GM03348 (cell line): ENCODE measurements around the gene MUL1.
"Not testable (repeated sequence)": the region's sequence is repeated elsewhere in the genome, so short reads cannot be mapped to it uniquely, and the experiment has no call there.

Source experiments
- DNase-seq: peaks from one replicate; pipeline ENCODE4 v3.0.0; 2012; ENCODE audit warnings: low spot score

The MUL1 gene

GRCh38 chr1:20507564-20508410 is at the start of gene MUL1:
Gene MUL1 (minus strand): TSS chr1:20508151. CDS start chr1:20508024, 127 bp downstream.
- peak; percentile 96 for DNase-seq

- no peak for DNase-seq
These were observed 47.8 kb upstream of the MUL1 start for GRCh38 chr1:20555758-20556120.

- peak; percentile 52 for DNase-seq
These were observed 47.2 kb upstream of the MUL1 start for GRCh38 chr1:20555025-20555757.

GRCh38 chr1:20552728-20553445 is 44.9 kb upstream of the MUL1 start:
- peak; percentile 30 for DNase-seq

GRCh38 chr1:20551945-20552727 is 44.2 kb upstream of the MUL1 start, which contains the start of gene FAM43B:
Gene FAM43B (plus strand): TSS chr1:20552573. CDS start chr1:20552974, 401 bp downstream.
- peak; percentile 66 for DNase-seq

- no peak for DNase-seq
These were observed 43.2 kb upstream of the MUL1 start for GRCh38 chr1:20551161-20551560.

GRCh38 chr1:20546637-20547036 is 38.7 kb upstream of the MUL1 start:
- no peak for DNase-seq

GRCh38 chr1:20540281-20540680 is 32.3 kb upstream of the MUL1 start:
- no peak for DNase-seq

- no peak for DNase-seq
These were observed 31.0 kb upstream of the MUL1 start for GRCh38 chr1:20538760-20539551.

- DNase-seq = no peak
These were observed 30.3 kb upstream of the MUL1 start for GRCh38 chr1:20538227-20538626.

GRCh38 chr1:20534659-20535417 is 26.9 kb upstream of the MUL1 start:
- DNase-seq = no peak

GRCh38 chr1:20533635-20534034 is 25.7 kb upstream of the MUL1 start:
- no peak for DNase-seq

- no peak for DNase-seq
These were observed 22.9 kb upstream of the MUL1 start for GRCh38 chr1:20530901-20531300.

GRCh38 chr1:20530306-20530705 is 22.4 kb upstream of the MUL1 start:
- DNase-seq = no peak

GRCh38 chr1:20528221-20528620 is 20.3 kb upstream of the MUL1 start:
- DNase-seq = no peak

GRCh38 chr1:20526267-20526666 is 18.3 kb upstream of the MUL1 start:
- no peak for DNase-seq

GRCh38 chr1:20521960-20522861 is 14.3 kb upstream of the MUL1 start:
- peak; percentile 85 for DNase-seq

- DNase-seq = not testable (repeated sequence)
These were observed 11.8 kb upstream of the MUL1 start for GRCh38 chr1:20519609-20520262.
